Fibroblast of lung (primary cell): ENCODE results near the gene FER. TPM values are rescaled to one million over a fixed set of nuclear protein-coding genes. Genes with fewer than 3 reads are reported as not detected.

Source experiments
- DNase-seq, 2 donors: peaks; one replicate each; pipeline versions ENCODE4 v3.0.0 to v3.0.0-alpha.2; 2010; ENCODE audit warnings: low read depth in 2 of 2
- H2AFZ ChIP-seq: 2 replicates; pipeline ENCODE4 v1.5.1; 2012; ENCODE audit warnings: low read length, control low read depth, inconsistent platforms
- H3K27ac ChIP-seq: 2 replicates; pipeline ENCODE4 v1.5.1; 2011; ENCODE audit warnings: low read length, control low read depth; ENCODE audit not compliant: insufficient read depth
- H3K27me3 ChIP-seq: 2 replicates; pipeline ENCODE4 v1.5.1; 2011; ENCODE audit warnings: mild to moderate bottlenecking, low read length; ENCODE audit not compliant: control insufficient read depth, insufficient read depth
- H3K36me3 ChIP-seq: 2 replicates; pipeline ENCODE4 v1.5.1; 2011; ENCODE audit warnings: low read length; ENCODE audit not compliant: control insufficient read depth, insufficient read depth
- H3K4me1 ChIP-seq: 2 replicates; pipeline ENCODE4 v1.5.1; 2011; ENCODE audit warnings: low read length; ENCODE audit not compliant: control insufficient read depth, insufficient read depth; ENCODE audit errors: extremely low read depth
- H3K4me2 ChIP-seq: 2 replicates; pipeline ENCODE4 v1.5.1; 2011; ENCODE audit warnings: low read length, control low read depth; ENCODE audit not compliant: insufficient read depth; ENCODE audit errors: extremely low read depth
- H3K4me3 ChIP-seq, 4 experiments: fragments of 200-600 bp in 1 of 4; sonication (generic) in 1 of 4; replicated peaks in 1 of 4; 2 replicates each; pipeline ENCODE4 v1.5.1; 2011 to 2016; ENCODE audit warnings: low read length in 4 of 4, low read depth in 3 of 4, mild to moderate bottlenecking in 3 of 4, control low read depth in 2 of 4, inconsistent platforms in 1 of 4, mixed read lengths in 1 of 4; ENCODE audit not compliant: insufficient read depth in 1 of 4; ENCODE audit errors: control extremely low read depth in 1 of 4
- H3K79me2 ChIP-seq: 2 replicates; pipeline ENCODE4 v1.5.1; 2012; ENCODE audit warnings: mild to moderate bottlenecking, low read length, inconsistent platforms; ENCODE audit not compliant: control insufficient read depth, insufficient read depth
- H3K9ac ChIP-seq: 2 replicates; pipeline ENCODE4 v1.5.1; 2011; ENCODE audit warnings: mild to moderate bottlenecking, low read length, control low read depth; ENCODE audit not compliant: insufficient read depth
- H3K9me3 ChIP-seq: 2 replicates; pipeline ENCODE4 v1.5.1; 2012; ENCODE audit warnings: low read depth, low read length; ENCODE audit not compliant: control insufficient read depth, insufficient read depth
- H4K20me1 ChIP-seq: 2 replicates; pipeline ENCODE4 v1.5.1; 2011; ENCODE audit warnings: low read length; ENCODE audit not compliant: control insufficient read depth, insufficient read depth; ENCODE audit errors: extremely low read depth
- CTCF ChIP-seq, 2 donors: IDR thresholded peaks in 1 of 2; conservative IDR thresholded peaks in 1 of 2; 1 replicate in 1 of 2; 2 replicates in 1 of 2; pipeline ENCODE4 v1.5.1; 2011 to 2012; ENCODE audit warnings: low read length in 2 of 2, control low read depth in 1 of 2, inconsistent platforms in 1 of 2, low read depth in 1 of 2, mild to moderate bottlenecking in 1 of 2
- EZH2 ChIP-seq: IDR thresholded peaks from 2 replicates; pipeline ENCODE4 v1.5.1; 2012; ENCODE audit warnings: low read length, control low read depth, mild to moderate bottlenecking; ENCODE audit errors: missing control alignments
- polyA plus RNA-seq, 2 donors: library from polyadenylated mRNA; depleted of rRNA in 1 of 2; stranded (reverse) in 1 of 2; unstranded in 1 of 2; fragments of >200 nt; gene quantifications; 2 replicates each; pipeline ENCODE4 v1.2.1, GENCODE V29; 2011 to 2012; ENCODE audit warnings: missing spikeins in 1 of 2
- total RNA-seq: library from RNA; depleted of rRNA; stranded (reverse); fragments of >200 nt; gene quantifications from 2 replicates; pipeline ENCODE4 v1.2.1, GENCODE V29; 2014

The FER gene
- total and polyA plus RNA-seq, 2 donors (not counting 1 experiment from before 2014, with no cell fraction given) = 12.2 to 21.3 TPM

- H3K9ac ChIP-seq = no peak overlapping the region
- no peaks in the 10 kb centered on the region for H3K79me2 ChIP-seq
- DNase-seq = no peak
- no peak overlapping the region for H3K27ac ChIP-seq
- no peaks in the 10 kb centered on the region for H3K4me1 ChIP-seq
- TF ChIP-seq CTCF (conservative IDR thresholded peaks at IDR 0.05 in 1 of 2, IDR thresholded peaks at IDR 0.05 in 1 of 2; ENCODE audit: low read depth in 1 of 2, low read length in 2 of 2) (no peak), EZH2 (no peak)
- no peak overlapping the region for H3K4me2 ChIP-seq
- H3K4me3 ChIP-seq = no peak overlapping the region
- H3K27me3 ChIP-seq = no peaks in the 10 kb centered on the region
- no peak overlapping the region for H2AFZ ChIP-seq
- H3K9me3 ChIP-seq = no peaks in the 10 kb centered on the region
- no peaks in the 10 kb centered on the region for H3K36me3 ChIP-seq
- no peaks in the 10 kb centered on the region for H4K20me1 ChIP-seq
Measured at GRCh38 chr5:109121225-109121624, 373.5 kb downstream of the FER start.

GRCh38 chr5:109125755-109126429 lies 378.2 kb downstream of the FER start:
- Histone ChIP-seq H3K4me3 (no peak overlapping the region), H3K36me3 (no peaks in the 10 kb centered on the region), H3K9me3 (no peaks in the 10 kb centered on the region), H3K79me2 (no peaks in the 10 kb centered on the region), H3K4me1 (no peaks in the 10 kb centered on the region), H3K9ac (no peak overlapping the region), H2AFZ (no peak overlapping the region), H3K4me2 (no peak overlapping the region), H4K20me1 (no peaks in the 10 kb centered on the region), H3K27ac (no peak overlapping the region), H3K27me3 (no peaks in the 10 kb centered on the region)
- TF ChIP-seq CTCF (conservative IDR thresholded peaks at IDR 0.05 in 1 of 2, IDR thresholded peaks at IDR 0.05 in 1 of 2; ENCODE audit: low read depth in 1 of 2, low read length in 2 of 2) (no peak), EZH2 (no peak)
- DNase-seq = no peak

- no peaks in the 10 kb centered on the region for H4K20me1 ChIP-seq
- H3K36me3 ChIP-seq = no peaks in the 10 kb centered on the region
- H3K9me3 ChIP-seq = no peaks in the 10 kb centered on the region
- DNase-seq = no peak
- H2AFZ ChIP-seq = no peak overlapping the region
- no peak overlapping the region for H3K4me2 ChIP-seq
- H3K27me3 ChIP-seq = no peaks in the 10 kb centered on the region
- H3K9ac ChIP-seq = no peak overlapping the region
- no peaks in the 10 kb centered on the region for H3K79me2 ChIP-seq
- no peaks in the 10 kb centered on the region for H3K4me1 ChIP-seq
- H3K4me3 ChIP-seq = no peak overlapping the region
- no peak overlapping the region for H3K27ac ChIP-seq
- TF ChIP-seq EZH2 = no peak
- TF ChIP-seq CTCF (conservative IDR thresholded peaks at IDR 0.05 in 1 of 2, IDR thresholded peaks at IDR 0.05 in 1 of 2; ENCODE audit: low read depth in 1 of 2, low read length in 2 of 2) = no peak
Measured at GRCh38 chr5:109126481-109126880, 378.8 kb downstream of the FER start.
